ENCODE results near the gene EXOSC5.

- TF ChIP-seq EZH2phosphoT487 (conservative IDR thresholded peaks at IDR 0.05; ENCODE audit: low read length) = no peak
- TF ChIP-seq CTCF (IDR thresholded peaks at IDR 0.05; ENCODE audit: insufficient read depth, low read length, poor library complexity, severe bottlenecking) = no peak
Measured at GRCh38 chr19:41357746-41358145, 39.4 kb downstream of the EXOSC5 start.

Measured in SU-DHL-6 (cell line).